KMS-11 (cell line): ENCODE measurements around the gene DENND1A.
A peak's percentile ranks its signal among the peaks of the same experiment; 100 is the strongest.

Experiments used
- H2AFZ ChIP-seq: fragments of 200-600 bp; sonication (generic); 2 replicates; pipeline ENCODE4 v1.6.1; 2016; ENCODE audit warnings: antibody characterized with exemption, mixed run types, low read depth
- H3K27ac ChIP-seq: fragments of 200-600 bp; sonication (generic); 2 replicates; pipeline ENCODE4 v1.6.1; 2016; ENCODE audit warnings: mild to moderate bottlenecking, mixed run types
- H3K27me3 ChIP-seq: fragments of 200-600 bp; sonication (generic); 2 replicates; pipeline ENCODE4 v1.6.1; 2017; ENCODE audit warnings: mild to moderate bottlenecking, low read depth, mixed run types, moderate library complexity; ENCODE audit not compliant: insufficient read depth
- H3K36me3 ChIP-seq: fragments of 200-600 bp; sonication (generic); 2 replicates; pipeline ENCODE4 v1.6.1; 2017; ENCODE audit warnings: mild to moderate bottlenecking, mixed run types; ENCODE audit not compliant: insufficient read depth
- H3K4me1 ChIP-seq: fragments of 200-600 bp; sonication (generic); 2 replicates; pipeline ENCODE4 v1.6.1; 2016; ENCODE audit warnings: mild to moderate bottlenecking, low read depth, mixed run types; ENCODE audit not compliant: poor library complexity, severe bottlenecking
- H3K4me2 ChIP-seq: fragments of 200-600 bp; sonication (generic); 2 replicates; pipeline ENCODE4 v1.7.0; 2016; ENCODE audit warnings: mild to moderate bottlenecking, mixed run types
- H3K4me3 ChIP-seq: fragments of 200-600 bp; sonication (generic); IDR thresholded peaks from 2 replicates; pipeline ENCODE4 v1.6.1; 2017; ENCODE audit warnings: low read depth, low read length, mixed read lengths; ENCODE audit not compliant: insufficient read depth
- H3K79me2 ChIP-seq: fragments of 200-600 bp; sonication (generic); 2 replicates; pipeline ENCODE4 v1.6.1; 2016; ENCODE audit warnings: low read depth, mixed run types; ENCODE audit not compliant: insufficient read depth
- H3K9ac ChIP-seq: fragments of 200-600 bp; sonication (generic); 2 replicates; pipeline ENCODE4 v1.6.1; 2016; ENCODE audit warnings: mild to moderate bottlenecking, mixed run types
- H4K20me1 ChIP-seq: fragments of 200-600 bp; sonication (generic); 2 replicates; pipeline ENCODE4 v1.6.1; 2016; ENCODE audit warnings: mild to moderate bottlenecking, mixed run types; ENCODE audit not compliant: insufficient read depth
- CTCF ChIP-seq: fragments of 200-600 bp; sonication (generic); conservative IDR thresholded peaks from 2 replicates; pipeline ENCODE4 v1.6.1; 2017; ENCODE audit warnings: low read depth, mild to moderate bottlenecking, antibody characterized with exemption, low read length, moderate library complexity, mixed read lengths

Gene DENND1A

DNA sequence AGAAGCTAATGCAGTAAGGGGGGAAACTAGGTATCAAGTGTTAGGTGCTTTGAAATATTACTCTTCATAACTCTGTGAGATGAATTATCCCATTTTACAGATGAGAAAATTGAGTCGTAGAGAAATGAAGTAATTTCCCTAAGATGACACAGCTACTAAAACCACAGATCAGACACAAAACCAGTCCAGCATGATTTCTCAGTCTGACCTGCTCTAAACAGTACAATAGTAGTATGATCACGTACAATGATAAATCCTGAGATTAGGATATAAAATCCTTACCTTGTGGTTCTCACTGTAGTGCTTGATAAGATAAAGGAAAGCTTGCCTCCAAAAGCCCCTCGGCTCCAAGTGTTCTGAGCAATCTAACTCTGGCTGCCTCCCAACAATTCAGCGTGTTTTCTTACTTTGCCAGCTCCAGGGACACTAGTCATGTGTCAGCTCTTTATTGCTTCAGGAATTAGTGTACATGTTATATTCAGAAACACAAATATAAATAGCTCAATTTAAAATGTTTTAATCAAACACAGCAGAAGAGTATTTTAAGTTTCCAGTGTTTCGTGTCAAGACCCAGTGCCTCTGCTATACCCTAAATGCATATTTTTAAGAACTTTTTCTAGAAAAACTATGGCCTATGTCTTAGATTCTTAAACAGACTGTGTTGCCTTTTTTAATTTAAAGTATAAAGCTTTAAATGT is 243.6 kb downstream of the DENND1A start:
- Histone ChIP-seq H3K36me3 (no peaks in the 10 kb centered on the region), H3K9ac (no peak overlapping the region), H3K27me3 (no peaks in the 10 kb centered on the region), H3K79me2 (no peaks in the 10 kb centered on the region), H3K4me3 (no peak overlapping the region), H4K20me1 (no peaks in the 10 kb centered on the region), H3K27ac (peak overlapping the region; percentile 68; the same call in 1 of the 2 replicates), H3K4me2 (peak overlapping the region; percentile 77), H2AFZ (no peak overlapping the region), H3K4me1 (peaks cover 62% of the 10 kb centered on the region)
- TF ChIP-seq CTCF: no peak

DNA sequence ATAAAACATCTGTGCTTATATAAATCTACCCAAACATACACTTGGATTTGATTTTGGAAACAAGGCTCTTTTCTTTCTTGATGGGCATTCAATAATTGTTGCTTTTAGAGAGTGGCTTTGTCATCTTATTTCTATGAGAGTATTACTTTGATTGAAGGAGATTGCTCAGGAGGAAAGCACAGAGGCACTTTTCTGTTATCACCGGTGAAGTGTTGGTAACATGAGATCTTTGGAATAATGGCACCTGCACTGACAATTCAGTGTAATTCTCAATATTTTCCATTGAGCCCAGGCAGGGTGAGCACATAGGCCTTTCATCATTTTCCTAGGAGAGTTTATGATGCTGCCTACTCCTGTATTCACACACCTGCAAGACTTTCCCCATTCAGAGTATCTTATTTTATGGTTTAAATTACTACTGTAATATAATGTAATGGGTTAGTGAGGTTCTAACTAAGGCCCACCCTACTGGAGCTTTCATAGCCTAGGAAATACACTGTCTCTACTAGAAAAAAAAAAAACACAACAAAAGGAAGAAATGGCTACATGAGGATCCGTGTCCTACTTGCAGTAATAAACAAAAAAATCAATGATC is 244.3 kb downstream of the DENND1A start:
- peaks cover 66% of the 10 kb centered on the region for H3K4me1 ChIP-seq
- H3K4me2 ChIP-seq: peak overlapping the region; percentile 77; the same call in 1 of the 2 replicates
- no peak overlapping the region for H3K27ac ChIP-seq
- H3K27me3 ChIP-seq: no peaks in the 10 kb centered on the region
- no peaks in the 10 kb centered on the region for H3K36me3 ChIP-seq
- H3K79me2 ChIP-seq: no peaks in the 10 kb centered on the region
- H2AFZ ChIP-seq: no peak overlapping the region
- no peaks in the 10 kb centered on the region for H4K20me1 ChIP-seq
- H3K9ac ChIP-seq: no peak overlapping the region
- H3K4me3 ChIP-seq: no peak overlapping the region
- no peak for TF ChIP-seq CTCF

DNA sequence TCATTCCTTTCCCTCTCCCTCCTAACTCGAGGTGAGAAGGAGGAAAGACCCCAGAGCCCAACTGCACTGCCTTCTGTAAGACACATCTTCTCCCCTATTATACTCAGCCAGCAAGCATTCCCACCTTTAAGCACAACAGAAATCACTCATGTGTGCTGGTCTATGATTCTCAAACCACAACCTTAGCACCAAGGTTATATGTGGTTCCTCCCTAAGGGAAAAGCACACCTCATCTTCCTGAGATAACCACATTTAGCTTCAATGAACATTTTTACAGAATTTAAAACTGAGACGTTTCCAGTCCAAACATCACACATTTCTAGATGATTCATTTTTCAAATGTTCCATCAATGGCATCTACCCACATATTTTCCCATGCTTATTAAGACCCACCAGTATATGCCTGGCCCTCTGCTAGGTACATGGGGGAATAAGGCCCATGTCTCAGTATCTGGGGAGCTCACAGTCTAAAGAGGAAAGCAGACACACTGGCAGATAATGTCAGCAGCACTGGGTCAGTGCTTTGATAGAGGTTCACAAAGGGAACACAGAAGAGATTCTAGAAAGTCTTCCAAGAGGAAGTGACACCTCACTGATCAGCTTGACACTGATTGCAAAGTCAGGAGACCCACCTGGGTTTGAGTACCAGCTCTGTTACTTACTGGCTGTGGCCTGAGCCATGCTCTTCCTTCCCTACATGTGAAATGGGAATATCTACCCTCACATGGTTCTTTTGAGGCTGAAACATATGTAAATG is 245.4 kb downstream of the DENND1A start:
- Histone ChIP-seq H2AFZ (no peak overlapping the region), H3K27me3 (no peaks in the 10 kb centered on the region), H3K9ac (no peak overlapping the region), H3K4me3 (no peak overlapping the region), H3K4me2 (peak overlapping the region; percentile 22; the same call in 1 of the 2 replicates), H3K36me3 (no peaks in the 10 kb centered on the region), H4K20me1 (no peaks in the 10 kb centered on the region), H3K4me1 (peaks cover 73% of the 10 kb centered on the region), H3K27ac (no peak overlapping the region), H3K79me2 (no peaks in the 10 kb centered on the region)
- TF ChIP-seq CTCF: no peak

DNA sequence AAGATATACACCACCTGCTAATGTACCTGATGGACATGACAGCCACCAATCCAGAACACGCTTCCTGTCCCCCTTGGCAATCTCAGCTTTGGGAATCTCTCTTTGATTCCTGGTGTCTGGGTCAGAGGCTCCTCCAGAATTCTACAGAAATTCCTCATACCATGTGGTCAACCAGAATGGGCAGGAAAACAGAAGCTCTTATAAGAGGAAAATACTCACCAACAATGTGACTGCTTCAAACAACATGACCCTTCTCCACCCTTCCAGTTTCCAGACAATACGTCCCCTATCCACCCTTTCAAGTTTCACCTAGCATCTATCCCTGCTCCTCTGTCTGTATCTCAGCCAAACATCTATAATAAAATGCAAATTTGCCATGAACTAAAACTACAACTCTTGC is 247.2 kb downstream of the DENND1A start:
- H3K27ac ChIP-seq: no peak overlapping the region
- no peak for TF ChIP-seq CTCF
- peaks cover 73% of the 10 kb centered on the region for H3K4me1 ChIP-seq
- no peak overlapping the region for H2AFZ ChIP-seq
- H3K36me3 ChIP-seq: no peaks in the 10 kb centered on the region
- H3K27me3 ChIP-seq: no peaks in the 10 kb centered on the region
- no peak overlapping the region for H3K4me3 ChIP-seq
- no peak overlapping the region for H3K9ac ChIP-seq
- no peak overlapping the region for H3K4me2 ChIP-seq
- H4K20me1 ChIP-seq: no peaks in the 10 kb centered on the region
- no peaks in the 10 kb centered on the region for H3K79me2 ChIP-seq
